ENCODE data around the gene EFCAB8.

GRCh38 chr20:32893263-32894025 lies 34.7 kb downstream of the EFCAB8 start:
- no peak for TF ChIP-seq CTCF (IDR thresholded peaks at IDR 0.05)
- no peak for TF ChIP-seq POLR2A (IDR thresholded peaks at IDR 0.05)

All from heart left ventricle (tissue), 13 donors.